Activated CD4-positive, alpha-beta T cell treated with anti-CD3 and anti-CD28 coated beads, Interleukin-10, Interleukin-2, amounts not matched to agents 100 ng/mL and 50 ng/mL, durations not matched to agents 16 hours and 8 hours (primary cell): ENCODE measurements around the gene KAZALD1.
A peak's percentile ranks its signal among the peaks of the same experiment; 100 is the strongest.
"Not testable (repeated sequence)": the region's sequence is repeated elsewhere in the genome, so short reads cannot be mapped to it uniquely, and the experiment has no call there.

Experiments used
- DNase-seq: peaks from one replicate; pipeline ENCODE4 v3.0.0-alpha.2; 2020

Gene KAZALD1

DNA sequence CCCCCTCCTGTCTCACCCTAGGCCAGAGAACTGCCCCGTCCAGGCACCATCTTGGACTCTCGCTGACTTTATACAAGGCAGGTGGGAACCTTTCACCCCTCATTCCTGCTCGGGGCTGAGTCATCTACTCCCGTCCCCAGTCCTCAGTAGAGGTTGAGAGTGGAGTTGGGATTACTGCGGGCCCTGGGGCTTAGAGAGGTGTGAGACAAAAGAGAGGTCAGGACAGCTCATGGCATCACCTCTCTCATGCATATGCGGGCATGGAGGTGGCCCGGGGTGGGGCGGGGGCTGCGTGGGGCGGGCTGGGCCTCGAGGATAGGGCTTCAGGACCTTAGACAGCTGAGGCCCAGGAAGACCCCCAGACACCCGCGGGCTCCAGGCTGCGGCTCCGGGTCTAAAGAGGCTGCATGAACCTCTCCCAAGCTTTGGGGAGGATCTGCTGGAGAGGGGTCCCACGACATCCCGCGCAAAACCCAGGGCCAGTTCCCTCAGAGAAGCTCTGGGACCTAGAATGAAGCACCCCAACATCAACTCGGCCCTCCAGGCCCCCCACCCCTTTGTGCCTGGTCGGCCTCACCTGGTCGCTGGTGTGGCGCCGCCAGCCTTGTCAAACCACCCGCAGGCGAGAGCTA is 31.2 kb upstream of the KAZALD1 start:
- DNase-seq: no peak

DNA sequence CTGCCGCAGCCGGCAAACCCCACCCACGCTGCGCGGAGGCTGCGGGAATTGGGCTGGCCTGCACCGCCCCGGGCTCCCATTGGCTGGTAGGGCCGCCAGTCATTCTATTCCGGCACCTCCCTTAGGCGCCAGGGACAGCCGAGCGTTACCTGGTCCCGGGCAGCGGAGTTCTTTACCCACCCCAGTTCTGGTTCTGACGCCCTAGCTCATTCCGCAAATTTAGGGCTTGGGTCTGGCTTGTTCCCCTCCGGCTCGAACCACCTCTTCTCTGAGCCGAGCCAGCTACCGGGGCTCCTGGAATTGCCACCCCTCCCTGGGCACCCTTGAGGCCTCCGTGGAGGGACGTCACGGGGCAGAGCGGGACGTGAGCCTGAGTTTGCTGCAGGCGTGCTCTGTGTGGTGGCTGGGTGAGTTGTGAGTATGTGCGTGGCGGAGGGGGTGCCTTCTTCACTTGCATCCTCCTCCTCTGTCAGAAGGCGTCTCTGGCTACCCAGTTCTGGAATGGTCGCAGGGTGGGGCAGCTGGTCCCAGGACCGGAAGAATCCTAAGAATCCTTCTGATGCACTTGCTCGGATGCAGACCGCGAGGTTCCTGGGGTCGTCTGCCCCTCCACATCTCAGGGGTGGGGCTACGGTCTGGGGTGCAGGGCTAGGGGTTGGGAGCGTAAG is 30.5 kb upstream of the KAZALD1 start, which contains the start of the genes PDZD7 and SFXN3:
Gene PDZD7, minus strand, starts transcription at position 2 of the 668 bp plus-strand sequence. CDS start 910 bp downstream, outside the sequence.
Gene SFXN3, plus strand, starts transcription at position 107 of the 668 bp plus-strand sequence. CDS start 3,461 bp downstream, outside the sequence.
- DNase-seq: peak; percentile 97

DNA sequence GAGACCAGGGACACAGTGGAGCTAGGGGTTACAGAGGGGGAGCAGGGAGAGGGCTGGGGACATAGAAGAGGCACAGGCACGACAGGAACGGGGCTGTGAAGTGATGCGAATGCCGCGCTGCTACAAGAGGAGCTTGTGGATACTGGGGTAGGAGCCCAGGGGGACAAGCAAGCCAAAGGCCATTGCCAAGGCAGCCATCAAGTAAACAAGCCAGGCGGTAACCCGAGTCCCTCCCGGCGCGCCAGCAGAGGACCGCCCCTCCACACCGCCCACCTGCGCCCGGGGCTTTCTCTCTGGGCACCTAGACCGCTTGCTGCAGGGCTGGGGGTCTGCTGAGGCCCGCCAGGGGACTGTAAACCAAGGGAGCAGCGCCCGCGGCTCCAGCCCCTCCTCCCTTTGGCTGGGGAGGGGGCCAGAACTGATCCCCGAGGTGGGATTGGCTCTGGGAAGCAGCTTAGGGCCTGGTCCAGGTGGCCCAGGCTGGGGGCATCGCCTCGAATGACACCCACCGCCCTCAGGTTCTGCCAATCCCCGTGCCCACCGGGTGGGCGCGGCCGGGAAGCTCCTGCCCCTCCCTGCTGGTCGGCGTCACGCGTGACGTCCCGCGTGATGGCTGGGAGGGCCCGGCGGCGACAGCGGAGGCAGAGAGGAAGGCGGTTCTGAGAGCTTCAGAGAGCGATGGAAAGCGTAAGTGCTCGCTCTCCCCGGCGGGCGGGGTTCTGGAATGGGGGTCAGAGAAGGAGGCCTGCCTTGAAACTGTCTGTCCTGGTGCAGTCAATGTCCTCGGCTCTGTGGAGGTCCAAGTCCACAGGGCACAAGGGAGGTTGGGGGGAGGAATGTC is 29.8 kb upstream of the KAZALD1 start:
- DNase-seq: peak; percentile 82

DNA sequence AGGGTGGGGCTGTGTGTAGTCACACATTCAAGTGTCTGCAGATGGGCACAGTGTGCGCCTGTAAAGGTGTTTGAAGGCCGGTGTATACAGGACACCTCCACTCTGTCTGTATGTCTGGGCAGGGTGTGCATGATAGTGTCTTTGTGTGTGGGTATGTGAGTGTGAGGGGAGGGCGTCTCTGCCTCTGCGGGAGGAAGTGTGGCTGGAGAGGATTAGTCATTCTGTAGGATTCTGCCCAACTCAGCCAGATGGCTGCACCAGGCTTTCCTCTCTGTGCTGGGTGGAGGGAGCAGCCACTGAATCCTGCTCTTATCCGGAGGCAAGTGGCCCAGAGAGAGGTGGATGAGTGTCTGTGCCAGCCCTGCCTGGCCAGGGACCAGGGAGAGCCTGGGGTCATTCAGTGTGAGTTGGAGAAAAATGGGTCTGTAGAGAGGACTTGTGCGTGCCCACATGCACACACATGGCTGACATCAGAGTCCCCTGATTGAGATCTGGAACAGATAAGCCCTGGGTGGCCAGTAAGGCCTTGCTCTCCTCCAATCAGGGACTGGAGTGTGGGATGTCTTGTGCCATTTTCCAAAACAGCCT is 29.1 kb upstream of the KAZALD1 start:
- peak; percentile 84 for DNase-seq

DNA sequence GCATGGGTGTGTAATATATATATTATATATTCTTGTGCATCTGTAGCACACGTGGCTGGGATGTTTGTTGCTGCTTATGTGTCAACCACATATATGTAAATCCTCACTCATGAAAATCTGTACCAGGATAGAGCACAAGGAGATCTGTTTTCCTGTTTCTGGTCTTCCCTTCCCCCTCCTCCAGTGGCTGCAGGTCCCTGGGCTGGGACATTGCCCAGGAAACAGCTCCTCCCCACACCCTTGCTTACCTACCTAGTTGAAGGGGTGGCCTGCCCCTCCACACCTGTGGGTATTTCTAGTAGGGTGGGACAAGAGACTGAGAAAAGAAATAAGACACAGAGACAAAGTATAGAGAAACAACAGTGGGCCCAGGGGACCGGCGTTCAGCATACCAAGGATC is 28.5 kb upstream of the KAZALD1 start:
- DNase-seq: no peak

DNA sequence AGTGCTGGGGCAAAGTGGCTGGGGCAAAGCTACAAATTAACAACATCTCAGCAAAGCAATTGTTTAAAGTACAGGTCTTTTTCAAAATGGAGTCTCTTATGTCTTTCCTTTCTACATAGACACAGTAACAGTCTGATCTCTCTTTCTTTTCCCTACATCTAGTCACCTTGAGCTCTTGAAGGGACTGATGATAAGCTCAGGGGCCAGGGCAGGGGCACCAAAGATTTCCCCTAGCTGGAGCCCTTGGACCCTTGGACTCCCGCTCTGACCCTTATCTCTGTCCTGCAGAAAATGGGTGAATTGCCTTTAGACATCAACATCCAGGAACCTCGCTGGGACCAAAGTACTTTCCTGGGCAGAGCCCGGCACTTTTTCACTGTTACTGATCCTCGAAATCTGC is 27.4 kb upstream of the KAZALD1 start:
- DNase-seq: not testable (repeated sequence)

GRCh38 chr10:101035314-101035713 is 26.5 kb upstream of the KAZALD1 start:
- no peak for DNase-seq

GRCh38 chr10:101035916-101036702 is 25.7 kb upstream of the KAZALD1 start:
- DNase-seq: no peak

GRCh38 chr10:101036726-101037125 is 25.1 kb upstream of the KAZALD1 start:
- no peak for DNase-seq

DNA sequence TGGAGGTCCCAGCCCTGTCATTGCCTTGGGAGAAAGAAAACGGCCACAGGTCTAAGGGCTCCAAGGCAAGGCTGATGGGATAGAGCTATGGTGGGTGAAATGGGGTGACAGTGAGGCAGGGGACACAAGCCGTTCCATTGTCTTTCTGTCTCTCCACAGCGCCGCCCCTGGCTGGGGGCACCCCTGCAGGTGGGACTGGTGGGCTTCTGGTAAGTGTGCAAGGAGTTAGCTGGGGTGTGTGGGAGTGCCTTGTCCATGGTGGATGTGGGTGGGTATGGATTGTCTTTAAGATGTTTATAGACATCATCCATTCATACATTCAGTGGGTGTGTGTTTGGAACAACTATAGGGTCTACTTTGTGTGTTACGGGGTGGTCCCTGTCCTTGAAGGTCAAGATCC is 23.3 kb upstream of the KAZALD1 start:
- DNase-seq: no peak

GRCh38 chr10:101040061-101040460 is 21.7 kb upstream of the KAZALD1 start:
- no peak for DNase-seq

GRCh38 chr10:101040851-101041250 is 20.9 kb upstream of the KAZALD1 start:
- no peak for DNase-seq

GRCh38 chr10:101041252-101041761 is 20.5 kb upstream of the KAZALD1 start:
- DNase-seq: peak; percentile 84

GRCh38 chr10:101042118-101042517 is 19.7 kb upstream of the KAZALD1 start:
- no peak for DNase-seq

- peak; percentile 96 for DNase-seq
Measured at GRCh38 chr10:101042667-101043362, 19.0 kb upstream of the KAZALD1 start.

DNA sequence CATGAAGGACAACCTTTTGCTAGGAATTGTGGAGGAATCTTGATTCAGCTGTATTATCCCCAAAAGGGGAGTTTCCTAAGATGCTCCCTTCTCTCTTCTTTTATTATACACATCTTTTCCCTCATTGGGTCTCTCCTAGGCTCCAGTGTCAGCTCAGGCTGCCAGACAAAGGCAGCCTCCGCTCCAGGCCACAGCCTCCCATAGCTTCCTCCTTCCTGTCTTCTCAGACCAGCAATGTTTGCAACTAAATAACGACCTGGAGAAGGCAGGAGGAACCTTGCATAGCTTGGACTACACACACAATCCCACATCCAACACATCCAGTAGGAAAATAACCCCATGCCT is 18.5 kb upstream of the KAZALD1 start:
- no peak for DNase-seq

DNA sequence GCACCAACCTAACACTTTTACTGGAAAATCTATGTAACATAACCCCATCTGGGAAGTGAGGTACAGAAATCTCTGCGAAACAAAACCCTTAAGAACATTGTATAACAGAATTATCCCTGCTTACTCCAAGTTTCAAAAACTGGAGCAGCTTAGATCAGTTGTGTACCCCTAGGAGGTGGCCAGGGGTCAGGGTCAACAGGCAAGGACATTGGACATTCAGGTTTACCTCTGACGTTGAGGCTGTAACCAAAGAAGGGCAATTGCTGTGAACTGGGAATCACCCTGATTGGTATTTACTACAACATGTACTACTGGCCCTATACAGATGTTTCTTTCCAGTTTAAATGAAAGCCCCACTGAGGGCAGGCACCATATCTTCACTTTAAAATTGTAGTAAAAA is 17.7 kb upstream of the KAZALD1 start:
- DNase-seq: no peak

DNA sequence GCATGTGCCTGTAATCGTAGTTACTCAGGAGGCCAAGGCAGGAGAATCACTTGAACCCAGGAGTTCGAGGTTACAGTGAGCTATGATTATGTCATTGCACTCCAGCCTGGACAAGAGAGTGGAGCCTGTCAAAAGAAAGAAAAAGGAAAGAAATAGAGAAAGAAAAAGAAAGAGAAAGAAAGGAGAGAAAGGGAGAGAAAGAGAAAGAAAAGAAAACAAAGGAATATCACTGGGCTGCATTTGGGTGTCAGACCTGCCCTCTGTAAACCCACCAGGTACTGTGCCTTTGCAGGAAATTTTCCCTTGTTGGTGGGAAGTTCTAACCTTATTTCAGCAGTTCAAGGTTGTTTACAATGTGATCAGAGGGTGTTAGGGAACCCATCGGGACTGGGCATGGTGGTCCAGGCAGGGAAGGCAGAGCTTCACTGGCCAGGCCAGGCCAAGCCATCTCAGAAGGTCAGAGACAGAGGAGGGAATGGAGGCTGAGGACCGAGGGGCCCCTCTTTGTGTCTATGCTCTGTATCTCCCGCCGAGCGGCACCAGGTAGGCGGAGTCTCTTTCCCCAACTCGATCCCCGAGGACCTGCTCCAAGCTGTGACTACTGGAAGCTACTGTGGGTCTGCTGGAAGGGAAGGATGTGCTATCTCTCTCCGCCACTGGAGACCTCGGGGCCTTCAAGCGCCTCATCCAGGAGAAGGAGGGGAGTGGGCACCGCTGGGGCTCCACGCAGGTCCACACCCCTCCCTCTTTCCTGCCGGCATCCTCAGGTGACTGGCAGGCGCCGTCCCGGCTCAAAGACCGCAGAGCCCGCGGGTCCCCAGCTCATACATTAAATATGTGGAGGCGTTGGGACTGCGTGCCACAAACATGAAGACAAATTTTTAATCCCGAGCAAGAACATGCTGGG is 15.2 kb upstream of the KAZALD1 start:
- no peak for DNase-seq

DNA sequence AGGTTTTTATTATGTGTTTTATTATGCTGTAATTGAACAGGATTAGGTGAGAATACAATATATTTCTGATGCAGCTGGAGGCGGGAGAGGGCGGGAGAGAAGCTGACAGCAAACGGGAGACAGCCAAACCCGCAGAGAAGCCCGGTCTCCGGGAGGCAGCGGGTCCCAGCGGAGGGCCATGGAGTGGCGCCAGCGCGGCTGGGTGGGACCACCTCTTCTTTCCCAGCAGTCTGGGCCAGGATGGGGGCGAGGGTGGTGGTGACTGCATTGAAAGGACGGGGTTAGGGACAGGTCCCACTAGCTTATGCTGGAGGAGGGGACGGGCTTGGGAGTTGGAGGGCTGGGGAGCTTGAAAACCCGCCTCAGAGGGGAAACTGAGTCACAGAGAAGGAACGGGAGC is 14.5 kb upstream of the KAZALD1 start:
- DNase-seq: no peak
